HG03378 (cell line): ENCODE results near the gene POLR3E.
"Not testable (repeated sequence)": the region's sequence is repeated elsewhere in the genome, so short reads cannot be mapped to it uniquely, and the experiment has no call there.

Experiments used
- ATAC-seq: cut with Tn5 transposase; IDR thresholded peaks from one replicate; pipeline ENCODE4 v1.9.1; 2021; ENCODE audit warnings: mild to moderate bottlenecking, moderate library complexity; ENCODE audit not compliant: unreplicated experiment

POLR3E gene

DNA sequence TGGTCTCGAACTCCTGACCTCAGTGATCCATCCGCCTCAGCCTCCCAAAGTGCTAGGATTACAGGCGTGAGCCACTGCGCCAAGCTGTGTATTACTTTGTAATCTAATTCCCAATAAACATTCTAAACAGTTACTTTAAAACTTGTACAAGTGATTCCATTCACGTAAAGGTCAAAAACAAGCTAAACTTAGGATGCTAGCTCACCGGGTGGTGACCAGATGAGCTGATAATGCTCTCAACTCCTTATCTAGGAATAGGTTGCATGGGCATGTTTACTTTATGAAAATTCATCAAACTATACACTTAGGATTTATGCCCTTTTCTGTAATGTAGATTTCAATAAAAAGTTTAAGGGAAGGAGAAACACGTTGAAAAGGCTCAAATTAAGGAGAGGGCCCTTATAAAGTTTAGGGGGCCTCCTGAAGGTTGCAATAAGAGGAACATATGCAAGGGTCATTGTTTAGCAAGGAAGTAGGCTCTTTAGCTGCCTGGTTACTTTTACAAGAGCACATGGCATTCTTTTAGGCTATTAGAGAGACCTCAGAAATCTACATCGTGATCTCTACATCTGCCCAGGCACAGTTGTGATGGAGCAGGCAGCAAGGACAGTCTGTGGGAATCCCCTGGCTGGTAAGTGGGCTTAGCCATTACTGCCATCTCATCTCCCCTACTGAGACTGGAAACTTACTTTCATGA is 63.9 kb downstream of the POLR3E start:
- no peak for ATAC-seq

GRCh38 chr16:22364241-22364640 is 67.0 kb downstream of the POLR3E start:
- no peak for ATAC-seq

- ATAC-seq, result no peak
These were observed 69.2 kb downstream of the POLR3E start for GRCh38 chr16:22366371-22366770.

DNA sequence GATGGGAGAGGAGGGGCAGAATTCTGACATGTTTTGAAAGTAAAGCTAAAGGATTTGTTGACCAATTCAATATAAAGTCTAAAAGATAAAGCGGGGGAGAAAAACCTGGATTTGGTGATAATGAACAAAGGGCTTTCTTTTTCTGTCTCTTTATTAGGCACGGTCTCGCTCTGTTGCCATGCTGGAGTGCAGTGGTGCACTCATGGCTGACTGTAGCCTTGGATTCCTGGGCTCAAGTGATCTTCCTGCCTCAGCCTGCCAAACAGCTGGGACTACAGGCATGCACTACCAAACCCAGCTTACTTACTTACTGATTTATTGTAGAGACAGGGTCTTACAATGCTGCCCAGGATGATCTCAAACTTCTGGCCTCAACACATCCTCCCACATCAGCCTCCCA is 69.7 kb downstream of the POLR3E start:
- ATAC-seq, result no peak

- ATAC-seq, result not testable (repeated sequence)
These were observed 71.1 kb downstream of the POLR3E start for GRCh38 chr16:22368200-22368826.

- no peak for ATAC-seq
These were observed 72.1 kb downstream of the POLR3E start for GRCh38 chr16:22369221-22369811.

GRCh38 chr16:22370038-22370820 is 73.0 kb downstream of the POLR3E start:
- no peak for ATAC-seq

GRCh38 chr16:22372882-22373661 is 75.9 kb downstream of the POLR3E start:
- ATAC-seq, result no peak

DNA sequence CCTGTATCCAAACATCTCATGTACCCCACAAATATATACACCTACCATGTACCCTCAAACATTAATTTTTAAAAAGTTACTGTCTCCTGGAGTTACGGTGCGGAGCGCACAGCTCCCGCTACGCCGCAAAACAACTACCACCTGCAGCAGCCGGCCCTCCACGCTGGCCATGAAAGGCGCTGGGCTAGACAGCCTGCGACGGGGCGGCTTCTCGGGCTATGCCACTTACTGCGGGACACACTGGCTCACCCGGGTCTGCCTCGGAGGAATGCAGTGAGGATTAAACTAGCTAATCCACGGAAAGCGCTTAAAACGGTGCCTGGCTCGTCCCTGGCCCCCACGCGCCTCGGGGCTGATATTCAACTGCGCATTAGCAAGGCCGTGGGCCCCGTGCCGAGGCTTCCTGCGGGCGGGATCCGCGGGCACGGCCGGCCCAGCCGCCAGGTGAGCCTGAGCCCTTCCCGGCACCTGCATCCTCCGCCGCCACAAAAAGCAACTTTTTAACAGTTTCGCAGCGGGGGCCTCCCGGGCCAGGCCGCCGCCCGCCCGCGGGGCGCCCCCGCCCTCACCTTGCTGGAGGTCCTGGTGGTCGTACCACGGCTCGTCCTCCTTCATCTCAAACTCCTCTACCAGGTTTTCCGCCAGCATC is 76.6 kb downstream of the POLR3E start:
- peak; percentile 8 for ATAC-seq

DNA sequence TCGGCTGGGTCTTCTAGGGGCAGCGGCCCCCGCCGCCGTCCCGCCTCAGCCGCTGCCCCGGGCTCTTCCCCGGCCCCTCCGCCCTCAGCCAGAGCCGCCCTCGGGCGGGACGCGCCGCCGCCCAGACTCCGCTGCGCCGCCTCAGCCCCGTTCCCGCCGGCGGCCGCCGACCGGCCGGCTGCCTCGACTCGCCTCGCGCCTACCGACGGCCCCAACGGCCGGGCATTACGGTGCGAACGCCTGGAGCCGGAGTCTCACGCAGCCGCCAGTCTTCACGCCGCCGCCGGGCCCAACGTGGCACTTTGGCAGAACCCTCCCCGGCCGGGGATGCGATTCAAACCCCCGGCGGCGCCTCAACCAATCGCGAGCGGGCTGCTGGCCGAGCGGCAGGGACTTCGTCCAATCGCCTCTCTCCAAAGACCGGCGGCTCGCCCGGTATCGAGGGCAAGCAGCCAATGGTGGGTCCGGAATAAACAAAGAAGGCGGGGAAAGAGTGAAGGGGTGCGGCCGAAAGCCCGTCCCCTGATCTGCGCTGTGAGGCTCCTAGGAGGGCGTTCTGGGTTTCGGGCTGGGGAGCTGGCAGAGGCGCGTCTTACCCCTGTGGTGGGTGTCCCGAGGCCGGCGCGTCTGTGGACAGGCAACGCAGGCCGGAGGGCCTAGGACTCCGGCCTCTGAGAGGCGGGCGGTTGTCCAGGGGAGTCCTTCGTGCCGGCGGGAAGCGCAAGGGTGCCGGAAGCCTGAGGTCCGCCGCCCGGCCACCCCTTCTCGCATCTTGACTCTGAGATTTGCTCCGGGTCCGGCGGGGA is 77.3 kb downstream of the POLR3E start, which contains the start of gene CDR2:
TSS of gene CDR2 (minus strand) at position 309 of the 806 bp plus-strand sequence. CDS start 310 bp downstream, outside the sequence.
- ATAC-seq, result peak; percentile 93

DNA sequence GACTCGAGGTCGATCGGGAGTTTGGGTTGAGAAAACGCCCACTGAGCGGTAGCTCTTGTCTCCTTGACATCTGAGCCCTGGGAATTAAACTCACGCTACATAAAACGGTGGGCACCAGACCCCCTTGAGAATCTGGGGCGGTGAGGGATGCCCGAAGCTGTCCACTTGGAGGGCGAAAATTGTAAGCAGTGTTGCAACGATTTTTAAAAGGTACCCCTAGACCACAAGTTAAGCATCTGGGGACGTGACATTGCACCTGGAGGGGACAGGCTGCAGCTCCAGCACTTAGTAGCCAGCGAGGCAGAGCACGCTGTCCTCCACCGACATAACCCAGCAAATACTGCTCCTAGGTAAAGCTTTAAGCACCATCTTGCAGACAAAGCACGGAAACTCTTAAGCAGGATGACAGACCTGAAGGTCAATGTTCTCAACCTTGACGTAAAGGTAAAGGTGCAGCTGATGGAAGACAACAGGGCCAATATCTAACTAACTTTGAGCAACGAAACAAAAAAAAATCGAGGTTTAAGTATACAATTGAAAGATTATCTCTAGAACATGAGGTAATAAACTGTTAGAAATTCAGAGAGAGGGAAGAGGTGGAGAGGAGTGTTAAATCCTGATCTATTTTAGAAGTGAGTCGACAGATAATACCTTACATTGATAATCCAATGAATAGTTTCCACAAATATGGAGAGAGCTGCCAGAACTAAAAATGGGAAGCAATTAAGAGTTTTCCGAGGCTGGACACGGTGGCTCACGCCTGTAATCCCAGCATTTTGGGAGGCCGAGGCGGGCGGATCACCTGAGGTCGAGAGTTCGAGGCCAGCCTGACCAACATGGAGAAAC is 78.1 kb downstream of the POLR3E start:
- no peak for ATAC-seq

DNA sequence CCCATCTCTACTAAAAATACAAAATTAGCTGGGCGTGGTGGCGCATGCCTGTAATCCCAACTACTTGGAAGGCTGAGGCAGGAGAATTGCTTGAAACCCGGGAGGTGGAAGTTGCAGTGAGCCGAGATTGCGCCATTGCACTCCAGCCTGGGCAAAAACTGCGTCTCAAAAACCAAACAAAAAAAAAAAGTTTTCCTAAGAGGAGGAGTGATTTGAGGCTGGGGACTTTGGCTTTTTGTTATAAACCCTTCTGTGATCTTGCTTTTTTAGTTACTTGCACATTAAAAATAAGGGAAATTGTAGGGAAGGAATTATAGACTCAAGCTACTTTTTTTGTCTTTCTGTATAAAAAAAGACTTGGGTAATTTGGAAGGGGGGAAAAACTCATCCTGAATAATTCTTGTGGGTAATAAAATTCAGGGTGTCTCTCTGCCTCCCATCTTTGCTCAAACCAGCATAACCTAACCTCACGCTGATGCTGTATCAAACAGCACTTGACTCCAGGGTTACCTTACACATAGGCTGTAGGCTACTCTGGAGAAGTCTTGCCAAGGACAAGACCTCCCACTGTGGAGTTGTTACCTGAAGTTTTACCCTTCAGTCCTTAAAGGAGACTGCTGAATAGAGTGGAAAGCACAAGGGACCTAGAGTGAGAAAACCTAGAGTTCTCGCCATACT is 78.9 kb downstream of the POLR3E start:
- no peak for ATAC-seq

DNA sequence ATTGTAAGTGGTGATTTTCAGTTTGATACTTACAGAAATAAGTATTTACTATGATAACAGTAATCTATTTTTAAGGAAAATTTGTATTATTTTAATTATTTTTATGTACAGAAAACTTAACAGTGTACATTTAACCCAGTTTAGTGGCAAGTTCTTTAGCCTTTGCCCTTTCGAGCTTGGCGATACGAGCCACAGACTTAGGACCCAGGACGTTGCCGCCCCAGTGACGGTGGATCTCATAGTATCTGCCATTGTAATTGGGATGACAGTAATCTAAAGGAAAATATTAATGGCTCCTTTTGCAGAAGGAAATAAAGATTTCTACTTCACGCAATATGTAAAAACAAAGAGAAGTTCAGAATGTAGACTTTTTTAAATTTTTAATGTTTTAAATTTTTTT is 82.4 kb downstream of the POLR3E start:
- ATAC-seq, result no peak

- ATAC-seq, result no peak
These were observed 83.3 kb downstream of the POLR3E start for GRCh38 chr16:22380529-22380928.

GRCh38 chr16:22381392-22381791 is 84.2 kb downstream of the POLR3E start:
- no peak for ATAC-seq

DNA sequence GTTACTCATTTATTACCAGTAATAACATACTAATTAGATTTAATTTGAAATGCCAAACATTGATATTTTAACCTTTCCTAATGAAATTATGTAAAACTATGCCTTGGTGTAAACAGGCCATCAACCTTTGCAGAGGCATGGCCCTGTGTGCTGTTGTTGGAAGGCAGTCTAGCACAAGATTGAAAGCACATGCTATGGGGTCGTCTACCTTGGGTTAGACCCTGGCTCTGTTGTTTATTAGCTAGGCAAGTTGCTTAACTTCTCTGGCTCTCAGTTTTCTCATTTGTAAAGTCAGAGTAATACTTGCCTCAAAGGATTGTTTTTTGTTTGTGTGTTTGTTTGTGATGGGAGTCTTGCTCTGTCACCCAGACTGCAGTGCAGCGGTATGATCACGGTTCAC is 86.6 kb downstream of the POLR3E start:
- ATAC-seq, result no peak
